Measurements from ENCODE around the gene SLC16A10. TPM values are rescaled to one million over a fixed set of nuclear protein-coding genes. Genes with fewer than 3 reads are reported as not detected.
"Not testable (repeated sequence)": the region's sequence is repeated elsewhere in the genome, so short reads cannot be mapped to it uniquely, and the experiment has no call there.

SLC16A10 gene
- total and polyA plus RNA-seq, 2 donors from 2014 or later: 3.7 to 5.9 TPM

DNA sequence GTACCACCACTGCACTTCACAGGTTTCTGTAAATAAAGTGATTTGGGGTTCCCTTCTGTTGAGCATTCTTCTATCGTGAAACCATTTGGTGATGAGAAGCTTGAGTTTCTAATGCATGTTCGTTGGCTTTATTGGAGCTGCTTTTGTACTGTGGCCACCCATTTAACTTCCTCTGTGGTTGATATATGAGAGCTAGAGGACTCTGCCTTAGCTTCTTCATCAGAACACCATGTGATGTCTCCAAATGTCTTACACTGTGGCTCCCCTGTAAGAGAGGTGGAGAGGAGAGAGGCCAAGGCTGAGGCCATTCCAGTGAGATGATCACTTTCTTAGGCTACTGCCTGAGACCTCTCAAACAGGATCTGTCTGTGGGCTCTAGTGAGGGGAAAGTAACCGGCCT is 114.5 kb downstream of the SLC16A10 start:
- Histone ChIP-seq H3K27me3 (ENCODE audit: control insufficient read depth, insufficient read depth, low read length) (no peaks in the 10 kb centered on the region), H3K4me3 (ENCODE audit: low read length in 3 of 3) (no peak overlapping the region), H3K27ac (ENCODE audit: low read depth in 2 of 2, low read length in 2 of 2) (no peak overlapping the region), H3K36me3 (ENCODE audit: control insufficient read depth in 2 of 3, insufficient read depth in 3 of 3, low read length in 3 of 3) (no peaks in the 10 kb centered on the region), H3K9me3 (ENCODE audit: control insufficient read depth in 2 of 3, insufficient read depth in 1 of 3, low read length in 3 of 3) (no peaks in the 10 kb centered on the region), H3K9ac (ENCODE audit: low read length in 3 of 3) (no peak overlapping the region), H3K4me1 (ENCODE audit: control insufficient read depth in 2 of 3, insufficient read depth in 2 of 3, low read depth in 1 of 3, low read length in 3 of 3) (peaks cover 0 to 3% (median 2%) of the 10 kb centered on the region in 3 donors)
- intact Hi-C loops (cut with DNase I): no loop called here
- no peak for DNase-seq
- no peak for FAIRE-seq
- TF ChIP-seq, protein P1, sequence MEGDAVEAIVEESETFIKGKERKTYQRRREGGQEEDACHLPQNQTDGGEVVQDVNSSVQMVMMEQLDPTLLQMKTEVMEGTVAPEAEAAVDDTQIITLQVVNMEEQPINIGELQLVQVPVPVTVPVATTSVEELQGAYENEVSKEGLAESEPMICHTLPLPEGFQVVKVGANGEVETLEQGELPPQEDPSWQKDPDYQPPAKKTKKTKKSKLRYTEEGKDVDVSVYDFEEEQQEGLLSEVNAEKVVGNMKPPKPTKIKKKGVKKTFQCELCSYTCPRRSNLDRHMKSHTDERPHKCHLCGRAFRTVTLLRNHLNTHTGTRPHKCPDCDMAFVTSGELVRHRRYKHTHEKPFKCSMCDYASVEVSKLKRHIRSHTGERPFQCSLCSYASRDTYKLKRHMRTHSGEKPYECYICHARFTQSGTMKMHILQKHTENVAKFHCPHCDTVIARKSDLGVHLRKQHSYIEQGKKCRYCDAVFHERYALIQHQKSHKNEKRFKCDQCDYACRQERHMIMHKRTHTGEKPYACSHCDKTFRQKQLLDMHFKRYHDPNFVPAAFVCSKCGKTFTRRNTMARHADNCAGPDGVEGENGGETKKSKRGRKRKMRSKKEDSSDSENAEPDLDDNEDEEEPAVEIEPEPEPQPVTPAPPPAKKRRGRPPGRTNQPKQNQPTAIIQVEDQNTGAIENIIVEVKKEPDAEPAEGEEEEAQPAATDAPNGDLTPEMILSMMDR (IDR thresholded peaks at IDR 0.05; ENCODE audit: borderline replicate concordance, extremely low read depth, insufficient read depth): no peak

DNA sequence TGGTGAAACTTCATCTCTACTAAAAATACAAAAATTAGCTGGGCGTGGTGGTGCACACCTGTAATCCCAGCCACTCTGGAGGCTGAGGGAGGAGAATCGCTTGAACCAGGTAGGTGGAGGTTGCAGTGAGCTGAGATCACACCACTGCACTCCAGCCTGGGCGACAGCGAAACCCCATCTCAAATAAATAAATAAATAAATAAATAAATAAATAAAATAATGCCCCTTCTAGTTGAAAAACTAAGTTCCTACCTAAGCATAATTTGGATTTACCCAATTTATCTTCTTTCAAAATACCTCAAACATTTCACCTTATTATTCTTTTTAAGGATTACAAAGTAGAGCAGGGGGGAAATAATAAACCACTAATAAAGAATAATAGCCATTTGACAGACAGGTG is 116.2 kb downstream of the SLC16A10 start:
- H3K27ac ChIP-seq (ENCODE audit: low read depth in 2 of 2, low read length in 2 of 2); intact Hi-C loops (cut with DNase I): not testable (repeated sequence)

DNA sequence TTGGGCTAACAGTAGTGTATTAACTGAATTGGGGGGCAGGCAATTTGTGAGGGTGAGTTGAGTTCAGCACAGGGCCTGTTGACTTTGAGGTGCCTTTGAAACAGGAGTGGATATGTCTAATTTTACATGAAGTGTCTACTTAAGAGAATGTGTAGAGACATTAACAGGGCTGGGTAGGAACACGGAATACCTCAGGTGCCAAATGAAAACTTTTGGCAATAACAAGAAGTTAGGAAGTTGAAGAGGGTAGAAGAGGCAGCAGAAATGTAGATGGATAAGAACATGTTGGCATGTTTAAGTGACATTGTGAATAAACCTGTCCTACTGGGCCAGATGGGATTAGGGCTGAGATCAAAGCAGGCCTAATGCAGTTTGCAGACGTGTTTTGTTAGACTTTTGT is 117.0 kb downstream of the SLC16A10 start:
- Histone ChIP-seq H3K36me3 (ENCODE audit: control insufficient read depth in 2 of 3, insufficient read depth in 3 of 3, low read length in 3 of 3) (no peaks in the 10 kb centered on the region), H3K27me3 (ENCODE audit: control insufficient read depth, insufficient read depth, low read length) (no peaks in the 10 kb centered on the region), H3K27ac (ENCODE audit: low read depth in 2 of 2, low read length in 2 of 2) (no peak overlapping the region), H3K9me3 (ENCODE audit: control insufficient read depth in 2 of 3, insufficient read depth in 1 of 3, low read length in 3 of 3) (no peaks in the 10 kb centered on the region), H3K9ac (ENCODE audit: low read length in 3 of 3) (no peak overlapping the region), H3K4me1 (ENCODE audit: control insufficient read depth in 2 of 3, insufficient read depth in 2 of 3, low read depth in 1 of 3, low read length in 3 of 3) (peaks cover 0 to 3% (median 2%) of the 10 kb centered on the region in 3 donors), H3K4me3 (ENCODE audit: low read length in 3 of 3) (no peak overlapping the region)
- no peak for FAIRE-seq
- DNase-seq: no peak
- intact Hi-C loops (cut with DNase I): no loop called here
- TF ChIP-seq, protein P1 (IDR thresholded peaks at IDR 0.05; ENCODE audit: borderline replicate concordance, extremely low read depth, insufficient read depth): no peak

More for the DNA sequence above, 116.2 kb downstream of the SLC16A10 start:
- not testable (repeated sequence) for DNase-seq; H3K9ac ChIP-seq (ENCODE audit: low read length in 3 of 3); H3K9me3 ChIP-seq (ENCODE audit: control insufficient read depth in 2 of 3, insufficient read depth in 1 of 3, low read length in 3 of 3); H3K4me1 ChIP-seq (ENCODE audit: control insufficient read depth in 2 of 3, insufficient read depth in 2 of 3, low read depth in 1 of 3, low read length in 3 of 3); FAIRE-seq; H3K27me3 ChIP-seq (ENCODE audit: control insufficient read depth, insufficient read depth, low read length); H3K36me3 ChIP-seq (ENCODE audit: control insufficient read depth in 2 of 3, insufficient read depth in 3 of 3, low read length in 3 of 3); H3K4me3 ChIP-seq (ENCODE audit: low read length in 3 of 3)

DNA sequence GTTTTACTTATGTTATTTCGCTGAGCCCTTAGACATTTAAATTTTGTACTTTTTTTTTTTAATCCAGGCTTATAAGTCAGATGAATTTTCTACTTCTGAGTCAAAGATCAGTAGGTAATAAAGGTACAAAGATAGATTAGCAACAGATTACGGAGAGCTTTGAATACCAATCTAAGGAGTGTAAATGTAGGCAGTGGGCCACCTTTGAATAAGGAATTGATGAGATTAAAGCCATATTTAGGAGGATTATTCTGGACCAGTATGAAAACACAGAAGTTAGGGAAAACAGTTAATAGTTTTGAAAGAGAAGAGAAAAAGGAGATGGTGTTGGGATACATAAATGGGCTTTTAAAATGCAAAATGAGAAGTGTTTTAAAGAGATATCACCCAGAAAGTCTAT is 117.6 kb downstream of the SLC16A10 start:
- Histone ChIP-seq H3K27ac (ENCODE audit: low read depth in 2 of 2, low read length in 2 of 2) (no peak overlapping the region), H3K9me3 (ENCODE audit: control insufficient read depth in 2 of 3, insufficient read depth in 1 of 3, low read length in 3 of 3) (no peaks in the 10 kb centered on the region), H3K36me3 (ENCODE audit: control insufficient read depth in 2 of 3, insufficient read depth in 3 of 3, low read length in 3 of 3) (no peaks in the 10 kb centered on the region), H3K4me1 (ENCODE audit: control insufficient read depth in 2 of 3, insufficient read depth in 2 of 3, low read depth in 1 of 3, low read length in 3 of 3) (peaks cover 0 to 3% (median 2%) of the 10 kb centered on the region in 3 donors), H3K9ac (ENCODE audit: low read length in 3 of 3) (no peak overlapping the region), H3K27me3 (ENCODE audit: control insufficient read depth, insufficient read depth, low read length) (no peaks in the 10 kb centered on the region), H3K4me3 (ENCODE audit: low read length in 3 of 3) (no peak overlapping the region)
- FAIRE-seq (no peak), DNase-seq (no peak)
- intact Hi-C loops (cut with DNase I): no loop called here
- TF ChIP-seq, protein P1 (IDR thresholded peaks at IDR 0.05; ENCODE audit: borderline replicate concordance, extremely low read depth, insufficient read depth): no peak
